Liver (tissue), 3 donors: ENCODE measurements around the gene VWC2.

Source experiments
- SP1 ChIP-seq: IDR thresholded peaks from 2 replicates; pipeline ENCODE4 v1.6.1; 2018; ENCODE audit warnings: antibody characterized with exemption, mild to moderate bottlenecking
- TAF1 ChIP-seq: conservative IDR thresholded peaks from 2 replicates; pipeline ENCODE4 v1.6.1; 2016; ENCODE audit warnings: antibody characterized with exemption, mild to moderate bottlenecking
- YY1 ChIP-seq: IDR thresholded peaks from 2 replicates; pipeline ENCODE4 v1.6.1; 2016; ENCODE audit warnings: antibody characterized with exemption, mild to moderate bottlenecking
- TF ChIP-seq, protein P1 (sequence below): fragments of 150-350 bp; IDR thresholded peaks from 2 replicates; pipeline ENCODE4 v1.5.1; 2017; ENCODE audit warnings: improper control_type of control experiment, low read depth, low read length; ENCODE audit not compliant: missing input control
- TF ChIP-seq, protein P2 (sequence below): IDR thresholded peaks from 2 replicates; pipeline ENCODE4 v1.6.1; 2016; ENCODE audit warnings: antibody characterized with exemption
- TF ChIP-seq, protein P3 (sequence below): IDR thresholded peaks from 2 replicates; pipeline ENCODE4 v1.6.1; 2016; ENCODE audit warnings: antibody characterized with exemption
- TF ChIP-seq, protein P4 (sequence below): IDR thresholded peaks from 2 replicates; pipeline ENCODE4 v1.6.1; 2016; ENCODE audit warnings: antibody characterized with exemption
- donor health status: healthy.
- donor health status: healthy.

DNA sequence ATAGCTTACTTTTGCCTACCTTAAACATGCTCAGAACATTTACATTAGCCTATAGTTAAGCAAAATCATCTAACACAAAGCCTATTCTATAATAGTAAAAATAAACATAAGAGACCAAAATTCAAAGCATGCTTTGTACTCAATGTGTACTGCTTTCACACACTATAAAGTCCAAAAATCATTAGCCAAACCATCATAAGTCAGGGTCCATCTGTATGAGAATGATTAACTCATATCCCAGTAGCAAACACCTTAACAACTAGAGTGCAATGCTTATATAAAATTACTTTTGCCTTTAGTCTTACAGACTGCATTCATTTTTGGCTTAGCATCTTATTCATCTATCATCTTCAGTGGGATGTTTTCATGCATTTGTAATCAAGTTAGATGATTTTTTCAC lies 49.4 kb upstream of the VWC2 start:
- TF ChIP-seq, protein P1, sequence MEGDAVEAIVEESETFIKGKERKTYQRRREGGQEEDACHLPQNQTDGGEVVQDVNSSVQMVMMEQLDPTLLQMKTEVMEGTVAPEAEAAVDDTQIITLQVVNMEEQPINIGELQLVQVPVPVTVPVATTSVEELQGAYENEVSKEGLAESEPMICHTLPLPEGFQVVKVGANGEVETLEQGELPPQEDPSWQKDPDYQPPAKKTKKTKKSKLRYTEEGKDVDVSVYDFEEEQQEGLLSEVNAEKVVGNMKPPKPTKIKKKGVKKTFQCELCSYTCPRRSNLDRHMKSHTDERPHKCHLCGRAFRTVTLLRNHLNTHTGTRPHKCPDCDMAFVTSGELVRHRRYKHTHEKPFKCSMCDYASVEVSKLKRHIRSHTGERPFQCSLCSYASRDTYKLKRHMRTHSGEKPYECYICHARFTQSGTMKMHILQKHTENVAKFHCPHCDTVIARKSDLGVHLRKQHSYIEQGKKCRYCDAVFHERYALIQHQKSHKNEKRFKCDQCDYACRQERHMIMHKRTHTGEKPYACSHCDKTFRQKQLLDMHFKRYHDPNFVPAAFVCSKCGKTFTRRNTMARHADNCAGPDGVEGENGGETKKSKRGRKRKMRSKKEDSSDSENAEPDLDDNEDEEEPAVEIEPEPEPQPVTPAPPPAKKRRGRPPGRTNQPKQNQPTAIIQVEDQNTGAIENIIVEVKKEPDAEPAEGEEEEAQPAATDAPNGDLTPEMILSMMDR, result no peak
- no peak for TF ChIP-seq YY1
- TF ChIP-seq, protein P2, sequence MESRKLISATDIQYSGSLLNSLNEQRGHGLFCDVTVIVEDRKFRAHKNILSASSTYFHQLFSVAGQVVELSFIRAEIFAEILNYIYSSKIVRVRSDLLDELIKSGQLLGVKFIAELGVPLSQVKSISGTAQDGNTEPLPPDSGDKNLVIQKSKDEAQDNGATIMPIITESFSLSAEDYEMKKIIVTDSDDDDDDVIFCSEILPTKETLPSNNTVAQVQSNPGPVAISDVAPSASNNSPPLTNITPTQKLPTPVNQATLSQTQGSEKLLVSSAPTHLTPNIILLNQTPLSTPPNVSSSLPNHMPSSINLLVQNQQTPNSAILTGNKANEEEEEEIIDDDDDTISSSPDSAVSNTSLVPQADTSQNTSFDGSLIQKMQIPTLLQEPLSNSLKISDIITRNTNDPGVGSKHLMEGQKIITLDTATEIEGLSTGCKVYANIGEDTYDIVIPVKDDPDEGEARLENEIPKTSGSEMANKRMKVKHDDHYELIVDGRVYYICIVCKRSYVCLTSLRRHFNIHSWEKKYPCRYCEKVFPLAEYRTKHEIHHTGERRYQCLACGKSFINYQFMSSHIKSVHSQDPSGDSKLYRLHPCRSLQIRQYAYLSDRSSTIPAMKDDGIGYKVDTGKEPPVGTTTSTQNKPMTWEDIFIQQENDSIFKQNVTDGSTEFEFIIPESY, result no peak
- TF ChIP-seq SP1, result no peak
- TF ChIP-seq, protein P3, sequence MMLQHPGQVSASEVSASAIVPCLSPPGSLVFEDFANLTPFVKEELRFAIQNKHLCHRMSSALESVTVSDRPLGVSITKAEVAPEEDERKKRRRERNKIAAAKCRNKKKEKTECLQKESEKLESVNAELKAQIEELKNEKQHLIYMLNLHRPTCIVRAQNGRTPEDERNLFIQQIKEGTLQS, result no peak
- no peak for TF ChIP-seq TAF1
- TF ChIP-seq, protein P4, sequence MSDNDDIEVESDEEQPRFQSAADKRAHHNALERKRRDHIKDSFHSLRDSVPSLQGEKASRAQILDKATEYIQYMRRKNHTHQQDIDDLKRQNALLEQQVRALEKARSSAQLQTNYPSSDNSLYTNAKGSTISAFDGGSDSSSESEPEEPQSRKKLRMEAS, result no peak
